GM12874 (cell line): ENCODE data around the gene MSI2.

Experiments
- TF ChIP-seq, protein P1 (sequence below): IDR thresholded peaks from 2 replicates; pipeline ENCODE4 v1.5.1; 2011; ENCODE audit warnings: low read depth, mild to moderate bottlenecking, control low read depth, low read length, moderate library complexity; ENCODE audit not compliant: insufficient read depth

MSI2 gene

GRCh38 chr17:57451643-57452042 lies 195.3 kb downstream of the MSI2 start:
- TF ChIP-seq, protein P1, sequence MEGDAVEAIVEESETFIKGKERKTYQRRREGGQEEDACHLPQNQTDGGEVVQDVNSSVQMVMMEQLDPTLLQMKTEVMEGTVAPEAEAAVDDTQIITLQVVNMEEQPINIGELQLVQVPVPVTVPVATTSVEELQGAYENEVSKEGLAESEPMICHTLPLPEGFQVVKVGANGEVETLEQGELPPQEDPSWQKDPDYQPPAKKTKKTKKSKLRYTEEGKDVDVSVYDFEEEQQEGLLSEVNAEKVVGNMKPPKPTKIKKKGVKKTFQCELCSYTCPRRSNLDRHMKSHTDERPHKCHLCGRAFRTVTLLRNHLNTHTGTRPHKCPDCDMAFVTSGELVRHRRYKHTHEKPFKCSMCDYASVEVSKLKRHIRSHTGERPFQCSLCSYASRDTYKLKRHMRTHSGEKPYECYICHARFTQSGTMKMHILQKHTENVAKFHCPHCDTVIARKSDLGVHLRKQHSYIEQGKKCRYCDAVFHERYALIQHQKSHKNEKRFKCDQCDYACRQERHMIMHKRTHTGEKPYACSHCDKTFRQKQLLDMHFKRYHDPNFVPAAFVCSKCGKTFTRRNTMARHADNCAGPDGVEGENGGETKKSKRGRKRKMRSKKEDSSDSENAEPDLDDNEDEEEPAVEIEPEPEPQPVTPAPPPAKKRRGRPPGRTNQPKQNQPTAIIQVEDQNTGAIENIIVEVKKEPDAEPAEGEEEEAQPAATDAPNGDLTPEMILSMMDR = no peak

DNA sequence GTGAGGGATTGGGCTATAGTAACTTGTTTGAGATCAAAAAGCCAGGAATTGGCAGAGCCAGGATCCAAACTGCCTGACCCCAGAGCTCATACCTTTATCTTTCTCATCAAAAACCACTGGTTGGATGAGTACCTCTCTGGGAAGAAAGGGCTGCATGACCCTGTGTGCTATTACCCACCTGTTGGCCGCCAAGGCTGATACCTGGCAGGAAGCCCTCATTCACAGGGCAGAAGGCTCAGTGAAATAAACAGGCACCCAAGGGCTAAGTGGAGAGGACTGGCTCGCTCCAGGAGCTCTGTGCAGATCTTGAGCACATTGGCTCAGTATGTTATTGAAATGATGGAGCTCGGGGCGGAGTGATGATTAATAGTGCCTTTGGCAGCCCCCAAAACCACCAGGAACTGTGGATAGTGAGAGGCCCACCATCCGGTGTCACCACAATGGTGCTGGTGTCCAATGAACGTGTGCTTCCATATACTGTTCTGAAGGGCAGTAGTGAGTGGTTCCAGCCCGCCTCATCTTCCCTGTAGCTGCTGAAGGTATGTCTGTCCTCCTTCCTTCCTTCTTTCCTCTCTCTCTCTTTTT lies 197.6 kb downstream of the MSI2 start:
- TF ChIP-seq, protein P1 = no peak

DNA sequence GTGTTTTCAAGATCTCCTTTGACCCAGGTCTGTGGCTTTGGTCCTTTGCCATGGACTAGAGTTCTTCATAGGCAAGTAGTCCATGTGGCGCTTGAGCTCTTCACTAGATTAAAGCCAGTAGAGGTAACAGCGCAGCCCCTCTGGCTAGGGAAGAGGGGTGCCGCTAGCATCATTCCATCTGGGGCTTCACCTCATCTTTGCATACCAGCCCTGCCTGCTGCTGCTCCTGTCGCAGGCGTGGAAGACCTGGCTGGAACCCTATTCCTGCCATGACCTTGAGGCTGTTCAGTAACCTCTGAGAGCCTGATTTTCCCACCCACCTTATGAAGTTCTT lies 198.4 kb downstream of the MSI2 start:
- TF ChIP-seq, protein P1 = no peak

DNA sequence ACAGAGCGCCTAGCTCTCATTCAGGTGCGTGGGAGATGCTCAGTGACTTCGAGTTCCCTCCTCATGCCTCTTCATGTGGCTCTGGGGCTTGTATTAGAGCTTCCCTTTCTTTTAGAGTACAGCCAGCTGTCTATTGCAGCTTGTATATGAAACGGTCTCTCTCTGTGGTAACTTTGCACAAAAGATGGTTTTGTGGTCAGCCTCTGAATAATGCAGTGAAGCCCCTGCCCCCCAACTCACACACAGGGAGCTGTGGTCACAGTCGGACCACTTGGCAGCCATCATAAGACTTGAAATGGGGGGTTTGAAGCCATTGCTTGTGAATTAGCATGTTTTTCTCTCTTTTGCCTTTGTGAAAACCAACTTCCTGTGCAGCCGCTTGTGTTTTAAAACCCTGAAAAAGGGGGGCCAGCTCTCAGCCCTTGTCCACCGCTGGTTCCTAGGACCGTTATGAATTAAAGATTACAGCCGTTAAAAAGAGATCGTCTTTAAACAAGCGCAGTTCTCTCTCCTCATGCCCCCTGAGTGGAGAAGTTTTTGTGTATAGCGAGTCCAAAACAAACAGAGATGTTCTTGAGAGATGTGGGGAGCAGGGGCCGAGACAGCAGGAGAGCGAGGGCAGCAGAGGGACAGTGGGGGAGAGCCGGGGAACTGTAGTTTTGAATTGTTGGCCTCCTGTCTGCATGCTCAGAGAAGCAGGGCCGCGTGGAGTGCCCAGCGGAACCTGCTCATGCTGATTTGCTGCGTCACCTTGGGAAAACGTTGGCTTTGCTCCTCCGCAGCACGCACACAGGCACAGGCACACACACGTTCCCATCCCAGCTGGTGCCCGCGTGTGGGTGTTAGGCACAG lies 199.0 kb downstream of the MSI2 start:
- TF ChIP-seq, protein P1 = no peak

DNA sequence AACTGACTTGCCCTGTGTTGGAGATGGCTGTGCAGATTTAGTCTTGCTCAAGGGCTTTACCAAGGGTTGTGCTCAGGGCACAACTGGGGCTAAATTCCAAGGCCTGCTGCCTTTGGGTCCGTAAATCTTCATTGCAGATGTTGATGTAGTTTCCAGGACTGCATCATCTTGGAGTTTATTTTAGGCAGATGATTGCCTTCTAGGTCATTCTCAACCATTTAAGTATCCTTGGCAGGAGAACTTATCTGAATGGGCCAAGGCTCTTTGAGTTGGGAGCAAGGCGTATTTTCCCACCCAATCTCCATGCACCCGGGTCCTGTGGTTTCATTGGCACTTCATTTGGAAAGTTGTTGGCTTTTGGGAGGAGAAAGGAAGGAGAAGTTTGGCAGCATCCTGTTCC lies 200.3 kb downstream of the MSI2 start:
- TF ChIP-seq, protein P1 = no peak

GRCh38 chr17:57457188-57457587 lies 200.9 kb downstream of the MSI2 start:
- TF ChIP-seq, protein P1 = no peak

GRCh38 chr17:57458718-57459285 lies 202.5 kb downstream of the MSI2 start:
- TF ChIP-seq, protein P1 = no peak
